HEK293 (cell line): ENCODE data around the gene KBTBD4.

Experiments used
- CTCF ChIA-PET: fragments of 350-600 bp; formaldehyde crosslinking; extraction: SDS; loops from one replicate; lab custom pipeline; 2021; ENCODE audit warnings: antibody characterized with exemption; lab: Yijun Ruan, JAX
- POLR2A ChIA-PET: fragments of 300-600 bp; formaldehyde crosslinking; extraction: SDS; loops from one replicate; lab custom pipeline; 2020; ENCODE audit warnings: antibody characterized with exemption, inconsistent platforms; lab: Yijun Ruan, JAX
- H3K27ac ChIP-seq: fragments of 200-500 bp; sonication (Bioruptor generic); 2 replicates; pipeline ENCODE4 v1.5.1; 2014; ENCODE audit warnings: low read depth, low read length, control low read depth, inconsistent platforms; ENCODE audit errors: extremely low read depth
- H3K36me3 ChIP-seq, 2 experiments: fragments of 200-500 bp in 1 of 2; sonication (Bioruptor generic) in 1 of 2; 1 replicate in 1 of 2; 2 replicates in 1 of 2; pipeline ENCODE4 v1.5.1; 2014 to 2017; ENCODE audit warnings: inconsistent platforms in 2 of 2, low read length in 2 of 2; ENCODE audit not compliant: control insufficient read depth in 2 of 2, insufficient read depth in 1 of 2
- H3K4me1 ChIP-seq: fragments of 200-500 bp; sonication (Bioruptor generic); 2 replicates; pipeline ENCODE4 v1.5.1; 2014; ENCODE audit warnings: mild to moderate bottlenecking, low read length, inconsistent platforms; ENCODE audit not compliant: control insufficient read depth, insufficient read depth
- H3K4me3 ChIP-seq: 2 replicates; pipeline ENCODE4 v1.5.1; 2011; ENCODE audit warnings: low read depth, mild to moderate bottlenecking, control low read depth, low read length, moderate library complexity
- H3K9me3 ChIP-seq: fragments of 200-500 bp; sonication (Bioruptor generic); 2 replicates; pipeline ENCODE4 v1.5.1; 2014; ENCODE audit warnings: low read depth, low read length, inconsistent platforms; ENCODE audit not compliant: control insufficient read depth, insufficient read depth
- EGR2 ChIP-seq: fragments of 450-650 bp; formaldehyde crosslinking; IDR thresholded peaks from 2 replicates; pipeline ENCODE4 v1.5.1; 2016; ENCODE audit warnings: low read depth, missing biosample characterization, missing genetic modification characterization
- HOXD13 ChIP-seq: sonication (generic); formaldehyde crosslinking; IDR thresholded peaks from 2 replicates; pipeline ENCODE4 v1.8.0; 2022; ENCODE audit warnings: missing genetic modification reagents, borderline replicate concordance
- KLF10 ChIP-seq: fragments of 450-650 bp; IDR thresholded peaks from 2 replicates; pipeline ENCODE4 v1.5.1; 2018; ENCODE audit warnings: missing biosample characterization, mild to moderate bottlenecking, missing genetic modification characterization
- KLF8 ChIP-seq: fragments of 450-650 bp; formaldehyde crosslinking; IDR thresholded peaks from 2 replicates; pipeline ENCODE4 v1.5.1; 2016; ENCODE audit warnings: missing biosample characterization, missing genetic modification characterization
- OVOL3 ChIP-seq: fragments of 450-650 bp; formaldehyde crosslinking; IDR thresholded peaks from 2 replicates; pipeline ENCODE4 v1.5.1; 2016; ENCODE audit warnings: missing biosample characterization, missing genetic modification characterization
- TCF7L2 ChIP-seq: IDR thresholded peaks from 2 replicates; pipeline ENCODE4 v1.6.1; 2011; ENCODE audit warnings: low read depth, mild to moderate bottlenecking, inconsistent platforms, low read length, moderate library complexity, borderline replicate concordance
- WT1 ChIP-seq: fragments of 450-650 bp; formaldehyde crosslinking; IDR thresholded peaks from 2 replicates; pipeline ENCODE4 v1.5.1; 2016; ENCODE audit warnings: missing biosample characterization, missing genetic modification characterization
- ZBTB17 ChIP-seq: fragments of 450-650 bp; formaldehyde crosslinking; IDR thresholded peaks from 2 replicates; pipeline ENCODE4 v1.5.1; 2016; ENCODE audit warnings: missing biosample characterization, missing genetic modification characterization
- ZBTB48 ChIP-seq: fragments of 450-650 bp; formaldehyde crosslinking; IDR thresholded peaks from 2 replicates; pipeline ENCODE4 v1.5.1; 2016; ENCODE audit warnings: missing biosample characterization, missing genetic modification characterization
- ZFHX2 ChIP-seq: fragments of 450-650 bp; formaldehyde crosslinking; conservative IDR thresholded peaks from 2 replicates; pipeline ENCODE4 v1.5.1; 2016; ENCODE audit warnings: missing biosample characterization, missing genetic modification characterization
- ZFP69B ChIP-seq: fragments of 450-650 bp; formaldehyde crosslinking; IDR thresholded peaks from 2 replicates; pipeline ENCODE4 v1.5.1; 2016; ENCODE audit warnings: missing biosample characterization, missing genetic modification characterization
- ZNF140 ChIP-seq: fragments of 450-650 bp; formaldehyde crosslinking; IDR thresholded peaks from 2 replicates; pipeline ENCODE4 v1.5.1; 2016; ENCODE audit warnings: missing biosample characterization, missing genetic modification characterization
- ZNF324 ChIP-seq: fragments of 450-650 bp; formaldehyde crosslinking; IDR thresholded peaks from 2 replicates; pipeline ENCODE4 v1.5.1; 2016; ENCODE audit warnings: missing biosample characterization, missing genetic modification characterization
- ZNF341 ChIP-seq: fragments of 450-650 bp; formaldehyde crosslinking; IDR thresholded peaks from 2 replicates; pipeline ENCODE4; 2016; ENCODE audit warnings: low read depth, missing biosample characterization, missing genetic modification characterization
- ZNF391 ChIP-seq: fragments of 450-650 bp; formaldehyde crosslinking; IDR thresholded peaks from 2 replicates; pipeline ENCODE4 v1.5.1; 2016; ENCODE audit warnings: low read depth, missing biosample characterization, missing genetic modification characterization, borderline replicate concordance
- ZNF529 ChIP-seq: fragments of 450-650 bp; formaldehyde crosslinking; IDR thresholded peaks from 2 replicates; pipeline ENCODE4 v1.5.1; 2017; ENCODE audit warnings: missing genetic modification characterization, missing biosample characterization; ENCODE audit not compliant: insufficient replicate concordance
- ZNF530 ChIP-seq: fragments of 450-650 bp; formaldehyde crosslinking; IDR thresholded peaks from 2 replicates; pipeline ENCODE4 v1.5.1; 2016; ENCODE audit warnings: low read depth, missing biosample characterization, missing genetic modification characterization
- ZNF544 ChIP-seq: fragments of 450-650 bp; formaldehyde crosslinking; IDR thresholded peaks from 2 replicates; pipeline ENCODE4 v1.5.0; 2017; ENCODE audit warnings: missing biosample characterization, missing genetic modification characterization
- ZNF561 ChIP-seq: fragments of 450-650 bp; IDR thresholded peaks from 2 replicates; pipeline ENCODE4 v1.5.1; 2018; ENCODE audit warnings: missing biosample characterization, missing genetic modification characterization, borderline replicate concordance
- ZNF664 ChIP-seq: fragments of 450-650 bp; formaldehyde crosslinking; IDR thresholded peaks from 2 replicates; pipeline ENCODE4 v1.5.1; 2016; ENCODE audit warnings: missing biosample characterization, missing genetic modification characterization
- TF ChIP-seq, protein P1 (sequence below): fragments of 450-650 bp; formaldehyde crosslinking; IDR thresholded peaks from 2 replicates; pipeline ENCODE4 v1.5.1; 2016; ENCODE audit warnings: missing biosample characterization, missing genetic modification characterization
- TF ChIP-seq, protein P2 (sequence below): fragments of 450-650 bp; formaldehyde crosslinking; IDR thresholded peaks from 2 replicates; pipeline ENCODE4 v1.5.1; 2017; ENCODE audit warnings: missing biosample characterization, missing genetic modification characterization
- TF ChIP-seq, protein P3 (sequence below): fragments of 450-650 bp; formaldehyde crosslinking; IDR thresholded peaks from 2 replicates; pipeline ENCODE4 v1.5.1; 2017; ENCODE audit warnings: missing biosample characterization, missing genetic modification characterization
- TF ChIP-seq, protein P4 (sequence below): fragments of 450-650 bp; formaldehyde crosslinking; IDR thresholded peaks from 2 replicates; pipeline ENCODE4 v1.5.1; 2016; ENCODE audit warnings: missing biosample characterization, missing genetic modification characterization
- TF ChIP-seq, protein P5 (sequence below): fragments of 450-650 bp; formaldehyde crosslinking; IDR thresholded peaks from 2 replicates; pipeline ENCODE4 v1.5.1; 2016; ENCODE audit warnings: missing biosample characterization, missing genetic modification characterization

The KBTBD4 gene

DNA sequence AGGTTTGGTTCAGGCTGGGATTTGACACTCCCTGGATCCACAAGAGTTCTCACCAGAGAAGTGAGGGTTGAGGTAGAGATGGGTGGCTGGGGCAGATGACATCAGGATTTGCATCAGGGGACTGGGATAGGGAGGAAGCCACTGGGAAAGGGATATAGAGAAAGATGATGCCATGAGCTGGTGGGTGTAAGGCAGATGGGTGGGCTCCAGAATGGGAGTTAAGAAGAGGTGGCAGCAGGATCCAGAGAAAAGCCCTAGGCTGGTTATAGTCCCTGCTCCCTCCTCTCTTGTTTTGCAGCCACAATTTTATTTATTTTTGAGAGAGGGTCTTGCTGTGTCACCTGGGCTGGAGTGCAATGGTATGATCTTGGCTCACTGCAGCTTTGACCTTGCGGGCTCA, 17.2 kb upstream of the KBTBD4 start:
- TF ChIP-seq ZFHX2 (tag by site-specific recombination) = peak; percentile 51; the same call in 1 of the 2 replicates
- no peak for TF ChIP-seq ZNF664 (tag by site-specific recombination)
- peak; percentile 68 for TF ChIP-seq EGR2 (tag by site-specific recombination)
- no peak for TF ChIP-seq HOXD13 (CRISPR knock-in tag)
- TF ChIP-seq OVOL3 = no peak
- TF ChIP-seq, protein P1, sequence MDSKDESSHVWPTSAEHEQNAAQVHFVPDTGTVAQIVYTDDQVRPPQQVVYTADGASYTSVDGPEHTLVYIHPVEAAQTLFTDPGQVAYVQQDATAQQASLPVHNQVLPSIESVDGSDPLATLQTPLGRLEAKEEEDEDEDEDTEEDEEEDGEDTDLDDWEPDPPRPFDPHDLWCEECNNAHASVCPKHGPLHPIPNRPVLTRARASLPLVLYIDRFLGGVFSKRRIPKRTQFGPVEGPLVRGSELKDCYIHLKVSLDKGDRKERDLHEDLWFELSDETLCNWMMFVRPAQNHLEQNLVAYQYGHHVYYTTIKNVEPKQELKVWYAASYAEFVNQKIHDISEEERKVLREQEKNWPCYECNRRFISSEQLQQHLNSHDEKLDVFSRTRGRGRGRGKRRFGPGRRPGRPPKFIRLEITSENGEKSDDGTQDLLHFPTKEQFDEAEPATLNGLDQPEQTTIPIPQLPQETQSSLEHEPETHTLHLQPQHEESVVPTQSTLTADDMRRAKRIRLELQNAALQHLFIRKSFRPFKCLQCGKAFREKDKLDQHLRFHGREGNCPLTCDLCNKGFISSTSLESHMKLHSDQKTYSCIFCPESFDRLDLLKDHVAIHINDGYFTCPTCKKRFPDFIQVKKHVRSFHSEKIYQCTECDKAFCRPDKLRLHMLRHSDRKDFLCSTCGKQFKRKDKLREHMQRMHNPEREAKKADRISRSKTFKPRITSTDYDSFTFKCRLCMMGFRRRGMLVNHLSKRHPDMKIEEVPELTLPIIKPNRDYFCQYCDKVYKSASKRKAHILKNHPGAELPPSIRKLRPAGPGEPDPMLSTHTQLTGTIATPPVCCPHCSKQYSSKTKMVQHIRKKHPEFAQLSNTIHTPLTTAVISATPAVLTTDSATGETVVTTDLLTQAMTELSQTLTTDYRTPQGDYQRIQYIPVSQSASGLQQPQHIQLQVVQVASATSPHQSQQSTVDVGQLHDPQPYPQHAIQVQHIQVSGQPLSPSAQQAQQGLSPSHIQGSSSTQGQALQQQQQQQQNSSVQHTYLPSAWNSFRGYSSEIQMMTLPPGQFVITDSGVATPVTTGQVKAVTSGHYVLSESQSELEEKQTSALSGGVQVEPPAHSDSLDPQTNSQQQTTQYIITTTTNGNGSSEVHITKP = peak; percentile 88
- no peak for TF ChIP-seq ZNF140
- TF ChIP-seq ZNF529 (tag by site-specific recombination) = no peak
- TF ChIP-seq, protein P2, sequence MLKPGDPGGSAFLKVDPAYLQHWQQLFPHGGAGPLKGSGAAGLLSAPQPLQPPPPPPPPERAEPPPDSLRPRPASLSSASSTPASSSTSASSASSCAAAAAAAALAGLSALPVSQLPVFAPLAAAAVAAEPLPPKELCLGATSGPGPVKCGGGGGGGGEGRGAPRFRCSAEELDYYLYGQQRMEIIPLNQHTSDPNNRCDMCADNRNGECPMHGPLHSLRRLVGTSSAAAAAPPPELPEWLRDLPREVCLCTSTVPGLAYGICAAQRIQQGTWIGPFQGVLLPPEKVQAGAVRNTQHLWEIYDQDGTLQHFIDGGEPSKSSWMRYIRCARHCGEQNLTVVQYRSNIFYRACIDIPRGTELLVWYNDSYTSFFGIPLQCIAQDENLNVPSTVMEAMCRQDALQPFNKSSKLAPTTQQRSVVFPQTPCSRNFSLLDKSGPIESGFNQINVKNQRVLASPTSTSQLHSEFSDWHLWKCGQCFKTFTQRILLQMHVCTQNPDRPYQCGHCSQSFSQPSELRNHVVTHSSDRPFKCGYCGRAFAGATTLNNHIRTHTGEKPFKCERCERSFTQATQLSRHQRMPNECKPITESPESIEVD = no peak
- TF ChIP-seq ZFP69B = no peak
- no peak for TF ChIP-seq TCF7L2
- TF ChIP-seq WT1 (tag by site-specific recombination) = no peak
- no peak for TF ChIP-seq ZNF561
- TF ChIP-seq ZBTB48 (tag by site-specific recombination) = no peak
- TF ChIP-seq, all 188 proteins: peak for 3
- no peaks in the 10 kb centered on the region for H3K36me3 ChIP-seq
- H3K9me3 ChIP-seq = no peaks in the 10 kb centered on the region
- no peak overlapping the region for H3K4me3 ChIP-seq
- POLR2A ChIA-PET = interaction anchor here (0.7 to 1.2 kb wide), 2 partner anchors 10 to 685 kb away, joined by 3 to 7 read pairs; no protein-coding TSS in a partner anchor
- CTCF ChIA-PET = interaction anchor here (1.0 kb wide), 1 partner anchor 33 kb away, joined by 3 read pairs; no protein-coding TSS in a partner anchor
- no peak overlapping the region for H3K27ac ChIP-seq
- no peaks in the 10 kb centered on the region for H3K4me1 ChIP-seq

DNA sequence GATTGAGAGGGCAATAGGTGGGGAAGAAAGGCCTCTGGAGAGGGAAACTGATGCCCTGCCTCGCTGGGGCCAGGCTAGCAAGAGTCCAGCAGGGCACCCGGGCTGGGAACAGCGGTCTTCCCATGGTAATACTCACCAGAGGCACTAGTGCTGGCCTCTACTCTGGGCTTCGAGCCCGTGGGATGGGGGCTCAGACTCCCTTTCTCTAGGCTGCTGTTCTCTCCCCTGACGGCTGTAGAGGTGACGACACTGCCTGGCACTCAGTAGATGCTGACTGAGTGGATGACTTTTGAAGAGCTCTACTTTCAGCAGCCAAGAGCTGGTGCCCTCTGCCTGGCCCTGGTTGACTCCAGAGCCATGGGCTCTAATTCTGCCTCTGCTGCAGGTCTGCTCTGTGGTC, 16.3 kb upstream of the KBTBD4 start:
- CTCF ChIA-PET = no interaction called here
- POLR2A ChIA-PET = interaction anchor here (0.5 to 0.7 kb wide), 3 partner anchors 9 to 684 kb away, joined by 4 to 7 read pairs (median 7); no protein-coding TSS in a partner anchor
- H3K9me3 ChIP-seq = no peaks in the 10 kb centered on the region
- TF ChIP-seq, protein P3, sequence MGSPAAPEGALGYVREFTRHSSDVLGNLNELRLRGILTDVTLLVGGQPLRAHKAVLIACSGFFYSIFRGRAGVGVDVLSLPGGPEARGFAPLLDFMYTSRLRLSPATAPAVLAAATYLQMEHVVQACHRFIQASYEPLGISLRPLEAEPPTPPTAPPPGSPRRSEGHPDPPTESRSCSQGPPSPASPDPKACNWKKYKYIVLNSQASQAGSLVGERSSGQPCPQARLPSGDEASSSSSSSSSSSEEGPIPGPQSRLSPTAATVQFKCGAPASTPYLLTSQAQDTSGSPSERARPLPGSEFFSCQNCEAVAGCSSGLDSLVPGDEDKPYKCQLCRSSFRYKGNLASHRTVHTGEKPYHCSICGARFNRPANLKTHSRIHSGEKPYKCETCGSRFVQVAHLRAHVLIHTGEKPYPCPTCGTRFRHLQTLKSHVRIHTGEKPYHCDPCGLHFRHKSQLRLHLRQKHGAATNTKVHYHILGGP (tag by site-specific recombination) = no peak
- no peak for TF ChIP-seq KLF10 (tag by site-specific recombination)
- TF ChIP-seq ZNF544 (tag by site-specific recombination) = no peak
- TF ChIP-seq ZNF324 (tag by site-specific recombination) = no peak
- TF ChIP-seq, protein P4, sequence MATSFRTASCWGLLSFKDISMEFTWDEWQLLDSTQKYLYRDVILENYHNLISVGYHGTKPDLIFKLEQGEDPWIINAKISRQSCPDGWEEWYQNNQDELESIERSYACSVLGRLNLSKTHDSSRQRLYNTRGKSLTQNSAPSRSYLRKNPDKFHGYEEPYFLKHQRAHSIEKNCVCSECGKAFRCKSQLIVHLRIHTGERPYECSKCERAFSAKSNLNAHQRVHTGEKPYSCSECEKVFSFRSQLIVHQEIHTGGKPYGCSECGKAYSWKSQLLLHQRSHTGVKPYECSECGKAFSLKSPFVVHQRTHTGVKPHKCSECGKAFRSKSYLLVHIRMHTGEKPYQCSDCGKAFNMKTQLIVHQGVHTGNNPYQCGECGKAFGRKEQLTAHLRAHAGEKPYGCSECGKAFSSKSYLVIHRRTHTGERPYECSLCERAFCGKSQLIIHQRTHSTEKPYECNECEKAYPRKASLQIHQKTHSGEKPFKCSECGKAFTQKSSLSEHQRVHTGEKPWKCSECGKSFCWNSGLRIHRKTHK (tag by site-specific recombination) = no peak
- no peak for TF ChIP-seq ZNF341 (tag by site-specific recombination)
- TF ChIP-seq, protein P5, sequence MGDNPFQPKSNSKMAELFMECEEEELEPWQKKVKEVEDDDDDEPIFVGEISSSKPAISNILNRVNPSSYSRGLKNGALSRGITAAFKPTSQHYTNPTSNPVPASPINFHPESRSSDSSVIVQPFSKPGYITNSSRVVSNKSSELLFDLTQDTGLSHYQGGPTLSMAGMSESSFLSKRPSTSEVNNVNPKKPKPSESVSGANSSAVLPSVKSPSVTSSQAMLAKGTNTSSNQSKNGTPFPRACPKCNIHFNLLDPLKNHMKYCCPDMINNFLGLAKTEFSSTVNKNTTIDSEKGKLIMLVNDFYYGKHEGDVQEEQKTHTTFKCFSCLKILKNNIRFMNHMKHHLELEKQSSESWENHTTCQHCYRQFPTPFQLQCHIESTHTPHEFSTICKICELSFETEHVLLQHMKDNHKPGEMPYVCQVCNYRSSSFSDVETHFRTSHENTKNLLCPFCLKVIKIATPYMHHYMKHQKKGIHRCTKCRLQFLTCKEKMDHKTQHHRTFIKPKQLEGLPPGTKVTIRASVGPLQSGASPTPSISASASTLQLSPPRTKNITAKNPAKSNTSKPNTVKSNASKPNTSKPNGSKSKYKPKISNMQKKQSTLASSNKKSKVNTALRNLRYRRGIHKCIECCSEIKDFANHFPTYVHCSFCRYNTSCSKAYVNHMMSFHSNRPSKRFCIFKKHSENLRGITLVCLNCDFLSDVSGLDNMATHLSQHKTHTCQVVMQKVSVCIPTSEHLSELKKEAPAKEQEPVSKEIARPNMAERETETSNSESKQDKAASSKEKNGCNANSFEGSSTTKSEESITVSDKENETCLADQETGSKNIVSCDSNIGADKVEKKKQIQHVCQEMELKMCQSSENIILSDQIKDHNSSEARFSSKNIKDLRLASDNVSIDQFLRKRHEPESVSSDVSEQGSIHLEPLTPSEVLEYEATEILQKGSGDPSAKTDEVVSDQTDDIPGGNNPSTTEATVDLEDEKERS (tag by site-specific recombination) = no peak
- TF ChIP-seq KLF8 = no peak
- no peak for TF ChIP-seq ZBTB17 (tag by site-specific recombination)
- TF ChIP-seq ZNF530 (tag by site-specific recombination) = no peak
- no peak for TF ChIP-seq ZFHX2 (tag by site-specific recombination)
- TF ChIP-seq ZNF391 (tag by site-specific recombination) = no peak

More for the DNA sequence above, 16.3 kb upstream of the KBTBD4 start:
- no peak overlapping the region for H3K27ac ChIP-seq
- no peak overlapping the region for H3K4me3 ChIP-seq
- no peaks in the 10 kb centered on the region for H3K36me3 ChIP-seq
- H3K4me1 ChIP-seq = no peaks in the 10 kb centered on the region
